GM19239 (cell line): ENCODE measurements around the gene ERCC1.

Experiments used
- DNase-seq: peaks from one replicate; pipeline ENCODE4 v3.0.0; 2011; ENCODE audit warnings: low spot score; ENCODE audit not compliant: insufficient read length
- FAIRE-seq: peaks from 2 replicates; lab custom pipeline; 2011; peaks lifted over from hg19 to GRCh38; lab: Jason Lieb, UNC

The ERCC1 gene

DNA sequence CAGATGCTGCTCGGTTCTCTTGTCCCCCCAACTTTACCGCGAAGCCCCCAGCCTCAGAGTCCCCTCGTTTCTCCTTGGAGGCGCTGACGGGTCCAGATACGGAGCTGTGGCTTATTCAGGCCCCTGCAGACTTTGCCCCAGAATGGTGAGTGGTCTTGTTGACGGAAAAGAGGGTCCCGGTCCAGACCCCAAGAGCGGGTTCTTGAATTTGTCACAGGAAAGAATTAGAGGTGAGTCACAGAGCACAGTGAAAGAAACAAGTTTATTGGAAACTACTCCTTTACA is 16.7 kb downstream of the ERCC1 start:
- no peak for FAIRE-seq

GRCh38 chr19:45406226-45407090 is 17.3 kb downstream of the ERCC1 start, which contains the start of gene POLR1G:
TSS of gene POLR1G (plus strand) at chr19:45406644. CDS start at chr19:45406697, 53 bp downstream.
- DNase-seq: peak; percentile 89

More for the DNA sequence above, 16.7 kb downstream of the ERCC1 start:
- no peak for DNase-seq

GRCh38 chr19:45405435-45406225 is 18.1 kb downstream of the ERCC1 start:
- FAIRE-seq: peak; percentile 73
- peak; percentile 83 for DNase-seq

More at GRCh38 chr19:45406226-45407090, 17.3 kb downstream of the ERCC1 start, which contains the start of gene POLR1G:
- peak; percentile 94 for FAIRE-seq

DNA sequence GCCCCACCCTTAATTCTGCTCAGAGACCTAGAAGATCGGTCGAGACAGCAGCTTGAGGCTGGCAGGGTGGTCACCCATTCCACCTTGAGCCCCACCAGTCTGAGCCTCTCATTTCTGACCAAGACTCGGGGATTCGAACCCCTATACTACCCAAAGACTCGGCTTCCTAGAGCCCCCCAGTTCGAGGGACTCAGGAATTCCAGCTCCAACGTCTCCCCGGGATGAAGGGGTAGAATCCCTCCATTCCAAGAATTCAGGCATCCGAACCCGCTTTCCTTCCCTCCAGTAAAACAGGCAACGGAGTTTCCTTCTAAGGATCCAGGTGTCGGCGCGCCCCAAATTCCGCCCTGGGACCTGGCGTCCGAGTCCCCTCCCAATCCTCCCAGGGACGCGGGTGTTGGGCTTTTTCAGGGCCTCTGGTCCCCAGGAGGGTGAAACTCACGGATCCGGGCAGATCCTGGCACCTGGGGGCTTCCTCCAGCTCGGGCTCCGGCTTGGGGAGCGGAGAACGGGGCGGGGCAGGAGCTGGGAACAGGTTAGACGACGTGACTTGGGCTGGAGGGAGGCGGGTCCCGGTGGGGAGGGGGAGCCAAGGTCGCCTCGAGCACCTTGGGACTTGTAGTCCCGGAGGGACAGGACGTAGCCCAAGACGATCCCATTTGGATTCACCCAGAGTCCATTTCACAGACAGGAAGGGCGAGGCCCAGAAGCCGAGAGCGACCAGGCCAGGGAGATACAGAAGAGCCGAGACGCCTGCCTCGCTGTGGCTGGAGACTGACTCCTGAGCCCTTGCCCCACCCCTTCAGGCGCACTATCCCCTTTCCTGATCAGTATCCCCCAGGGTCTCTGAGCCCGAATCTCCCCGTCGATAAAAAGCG is 18.9 kb downstream of the ERCC1 start, which contains the start of gene PPP1R13L:
Gene PPP1R13L (minus strand): TSS at position 513 of the 878 bp plus-strand sequence. CDS start 6,751 bp downstream, outside the sequence.
- FAIRE-seq: no peak

DNA sequence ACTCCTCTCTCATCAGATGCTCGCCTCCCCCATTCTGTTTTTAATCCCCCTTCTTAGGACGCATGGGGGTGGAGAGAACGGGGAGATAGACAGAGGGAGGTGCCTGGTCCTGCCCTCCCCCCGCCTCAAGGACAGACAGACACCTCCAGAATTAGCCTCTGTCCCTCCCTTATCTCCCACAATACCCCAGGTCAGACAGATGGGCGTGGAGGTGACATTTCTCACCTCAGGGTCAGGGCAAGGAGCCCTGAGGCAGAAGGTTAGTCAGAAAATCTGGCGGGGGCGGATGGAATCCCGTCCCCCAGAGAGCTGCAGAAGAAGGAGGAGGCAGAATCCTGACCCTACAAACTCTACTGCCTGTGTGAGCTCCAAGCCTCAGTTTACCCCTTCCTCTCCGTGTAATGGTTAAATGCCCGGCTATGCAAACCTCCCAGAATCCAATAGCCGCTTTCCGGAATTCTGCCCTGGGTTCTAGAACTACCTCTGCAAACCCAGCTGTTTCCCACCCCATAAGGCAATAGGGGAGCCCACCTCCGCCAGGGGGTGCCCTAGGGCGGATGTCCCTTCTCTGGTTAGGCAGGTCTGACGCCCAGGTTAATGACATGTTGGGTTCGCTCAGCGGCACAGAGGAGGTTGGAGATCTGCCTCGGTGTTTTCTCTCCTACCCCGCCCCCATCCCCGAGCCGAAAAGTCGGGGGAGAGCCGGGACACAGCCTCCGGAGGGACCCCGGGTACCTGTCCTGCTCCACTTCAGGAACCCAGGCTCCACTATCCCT is 19.7 kb downstream of the ERCC1 start:
- FAIRE-seq: peak; percentile 31
- no peak for DNase-seq

More for the DNA sequence above, 18.9 kb downstream of the ERCC1 start, which contains the start of gene PPP1R13L:
- no peak for DNase-seq

GRCh38 chr19:45403272-45403671 is 20.4 kb downstream of the ERCC1 start:
- no peak for FAIRE-seq
- DNase-seq: no peak

DNA sequence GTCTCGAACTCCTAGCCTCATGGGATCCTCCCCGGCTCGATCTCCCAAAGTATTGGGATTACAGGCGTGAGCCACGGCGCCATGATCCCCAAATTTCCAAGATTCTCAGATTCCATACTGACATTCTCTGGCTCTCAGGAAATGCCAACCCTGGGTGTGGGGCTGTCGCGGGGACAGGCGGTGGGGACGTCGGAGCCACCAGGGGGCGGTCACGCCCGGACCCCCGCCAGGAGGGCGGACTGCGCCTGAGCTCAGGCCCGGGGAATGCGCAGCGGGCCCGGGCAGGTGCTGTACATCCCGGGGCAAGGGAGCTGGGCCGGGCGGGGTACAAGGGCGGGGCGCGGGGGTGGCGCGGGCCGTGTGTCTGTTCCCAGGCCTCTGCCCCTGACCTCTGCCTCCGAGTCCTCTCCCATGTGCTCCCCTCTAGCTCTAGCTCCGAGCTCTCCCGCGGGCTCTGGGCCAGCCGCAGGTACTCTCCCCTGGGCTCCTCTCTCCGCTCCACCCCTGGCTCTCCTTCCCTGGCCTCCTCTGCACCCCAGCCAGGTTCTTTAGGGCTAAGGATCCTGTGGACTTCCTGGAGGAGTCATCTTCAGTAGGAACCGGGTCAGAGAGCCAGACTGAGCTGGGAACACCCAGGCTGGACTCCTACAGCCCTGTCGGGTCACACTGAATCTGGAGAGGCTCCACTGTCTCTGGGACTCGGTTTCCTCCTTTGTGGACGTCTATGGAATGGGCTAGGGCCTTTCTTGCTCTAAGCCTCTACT is 21.2 kb downstream of the ERCC1 start:
- FAIRE-seq (no peak), DNase-seq (no peak)

DNA sequence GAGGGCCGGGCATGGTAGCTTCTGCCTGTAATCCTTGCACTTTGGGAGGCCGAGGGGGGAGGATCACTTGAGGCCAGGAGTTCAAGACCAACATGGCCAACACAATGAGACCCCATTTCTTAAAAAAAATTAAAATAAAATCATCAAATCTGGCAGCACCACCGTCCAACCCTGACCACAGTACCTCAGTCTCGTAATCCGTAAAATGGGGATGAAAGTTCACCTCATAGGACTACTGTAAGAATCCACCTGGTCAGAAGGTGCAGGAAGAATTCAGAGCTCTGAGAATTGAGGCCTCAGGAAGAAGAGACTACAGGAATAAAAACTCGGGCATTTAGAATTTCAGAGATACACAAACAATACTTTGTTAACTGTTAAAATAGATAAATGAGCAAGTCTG is 21.9 kb downstream of the ERCC1 start:
- DNase-seq: no peak
- FAIRE-seq: no peak

- DNase-seq (no peak), FAIRE-seq (no peak)
Measured at GRCh38 chr19:45400192-45400591, 23.5 kb downstream of the ERCC1 start.

DNA sequence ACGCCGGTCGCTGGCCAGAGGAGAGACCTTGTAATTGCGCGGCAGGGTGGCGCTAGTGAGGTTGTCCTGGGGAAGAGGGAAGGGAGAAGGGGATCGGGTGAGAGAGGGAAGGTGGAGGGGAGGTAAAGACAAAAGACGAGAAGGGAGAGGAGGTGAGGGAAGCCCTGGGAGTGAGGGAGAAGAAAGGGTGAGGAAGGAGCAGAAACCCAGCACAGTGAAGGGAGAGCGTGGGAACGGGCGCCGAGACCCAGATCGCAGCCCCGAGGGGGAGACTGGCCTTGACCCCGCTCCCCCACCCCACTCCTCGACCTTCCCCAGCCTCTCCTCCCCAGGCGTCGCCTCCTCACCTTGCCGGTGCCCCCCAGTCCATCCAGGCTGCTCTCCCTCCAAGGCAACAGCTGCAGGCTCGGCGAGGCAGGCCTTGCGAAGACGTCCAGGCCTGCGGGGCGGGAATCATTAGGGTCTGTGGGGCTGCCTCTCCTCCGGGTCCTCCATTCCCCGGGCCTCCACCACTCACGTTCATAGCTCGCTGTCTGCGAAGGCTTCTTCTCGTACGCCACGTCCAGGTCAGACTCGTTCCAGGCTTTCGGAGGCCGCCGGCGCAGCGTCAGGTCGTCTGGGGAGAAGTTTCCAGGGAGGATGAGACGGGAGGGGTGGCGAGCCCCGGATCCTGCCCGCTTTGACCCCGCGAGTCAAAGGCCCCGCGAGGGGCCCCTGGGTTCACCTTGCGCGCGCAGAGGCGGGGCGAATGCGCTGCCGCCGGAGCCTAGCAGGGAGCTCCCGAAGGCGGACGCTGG is 27.7 kb downstream of the ERCC1 start:
- no peak for FAIRE-seq

GRCh38 chr19:45391871-45392665 is 31.6 kb downstream of the ERCC1 start:
- FAIRE-seq (no peak), DNase-seq (no peak)

More for the DNA sequence above, 27.7 kb downstream of the ERCC1 start:
- DNase-seq: no peak

DNA sequence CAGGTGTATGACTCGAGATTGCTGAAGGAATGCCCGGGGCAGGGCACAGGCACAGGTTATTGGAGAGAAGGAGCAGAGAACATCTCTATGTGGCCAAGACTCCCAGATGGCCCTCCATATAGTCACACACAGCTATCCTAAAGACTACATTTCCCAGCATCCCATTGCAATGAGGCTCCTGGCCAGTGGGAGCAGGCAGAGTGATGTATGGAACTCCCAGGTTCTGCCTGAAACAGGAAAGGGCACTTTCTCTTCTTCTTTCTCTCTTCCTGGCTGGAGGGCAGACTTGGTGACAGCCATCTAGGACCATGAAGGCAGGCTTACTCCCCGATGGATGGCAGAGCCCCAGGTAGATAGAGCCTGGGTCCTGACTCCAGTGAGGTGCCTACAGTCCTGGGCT is 32.4 kb downstream of the ERCC1 start:
- FAIRE-seq (no peak), DNase-seq (no peak)

DNA sequence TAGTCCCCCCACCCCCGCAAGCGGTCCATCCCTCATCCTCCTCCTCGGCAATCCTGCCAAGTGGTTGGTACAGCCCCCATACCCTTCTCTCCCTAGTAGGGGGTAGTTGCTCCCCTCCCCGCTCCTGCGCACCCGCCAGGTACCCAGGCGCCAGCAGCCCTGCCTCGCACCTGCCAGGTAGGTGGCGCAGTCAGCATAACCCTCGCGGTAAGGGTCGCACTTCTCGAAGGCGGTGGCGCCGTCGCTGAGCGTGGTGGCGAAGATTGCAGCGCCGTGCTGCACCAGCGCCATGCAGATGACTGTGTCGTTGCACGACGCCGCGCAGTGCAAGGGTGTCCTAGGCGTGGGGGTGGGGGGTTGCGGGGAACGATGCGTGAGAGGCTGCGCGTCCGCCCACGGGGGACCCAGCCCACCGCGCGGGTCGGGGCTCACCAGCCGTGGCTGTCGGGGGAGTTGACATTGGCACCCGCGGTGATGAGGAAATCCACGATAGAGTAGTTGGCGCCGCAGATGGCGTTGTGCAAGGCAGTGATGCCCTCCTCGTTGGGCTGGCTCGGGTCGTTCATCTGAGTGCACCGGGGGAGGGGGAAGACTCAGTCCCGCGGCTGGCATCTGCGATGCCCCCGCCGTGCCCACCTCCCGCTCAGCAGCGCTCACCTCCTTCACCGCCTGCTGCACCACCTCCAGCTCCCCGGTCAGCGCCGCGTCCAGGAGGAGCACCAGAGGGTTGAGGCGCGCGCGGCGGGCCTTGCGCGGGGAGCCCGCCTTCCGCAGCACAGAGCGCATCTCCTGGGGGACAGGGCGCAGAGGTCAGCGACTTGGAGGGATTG is 38.1 kb downstream of the ERCC1 start:
- FAIRE-seq (no peak), DNase-seq (no peak)

DNA sequence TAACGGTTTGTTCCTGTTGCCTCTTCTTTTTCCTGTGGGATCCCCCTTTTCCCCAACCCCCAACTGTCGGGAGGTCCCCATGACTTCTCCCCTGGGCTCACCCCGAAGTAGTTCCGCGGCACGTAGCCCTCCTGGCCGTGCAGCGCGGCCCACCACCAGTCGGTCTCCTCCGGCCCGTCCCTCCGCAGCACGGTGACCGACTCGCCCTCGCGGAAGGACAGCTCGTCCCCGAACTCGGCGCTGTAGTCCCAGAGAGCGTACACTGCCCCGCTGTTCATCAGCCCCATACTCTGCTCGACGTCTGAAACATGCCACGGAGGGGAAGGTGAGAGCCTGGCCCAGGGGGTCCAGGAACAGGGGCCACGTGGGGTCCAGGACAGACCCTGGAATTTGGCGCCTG is 41.3 kb downstream of the ERCC1 start:
- FAIRE-seq (no peak), DNase-seq (no peak)

DNA sequence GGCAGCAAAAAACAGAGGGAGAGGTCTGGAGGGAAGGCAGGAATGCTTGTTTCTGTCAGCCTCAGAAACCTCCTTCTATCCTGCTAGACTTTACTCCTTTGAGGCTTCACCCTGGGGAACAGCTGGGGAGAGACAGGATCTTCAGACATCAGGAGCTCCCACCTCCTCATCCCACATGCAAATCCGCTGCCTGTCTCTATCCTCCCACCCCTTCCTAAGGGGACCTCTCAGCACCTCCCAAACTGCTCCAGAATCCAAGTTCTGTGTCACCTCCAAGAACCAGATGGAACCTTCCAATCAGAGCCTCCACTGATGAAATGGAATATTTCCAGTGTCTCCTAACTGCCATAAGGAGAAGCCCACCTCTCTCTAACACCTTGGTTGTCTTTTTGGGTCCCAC is 43.6 kb downstream of the ERCC1 start:
- no peak for FAIRE-seq
- no peak for DNase-seq

DNA sequence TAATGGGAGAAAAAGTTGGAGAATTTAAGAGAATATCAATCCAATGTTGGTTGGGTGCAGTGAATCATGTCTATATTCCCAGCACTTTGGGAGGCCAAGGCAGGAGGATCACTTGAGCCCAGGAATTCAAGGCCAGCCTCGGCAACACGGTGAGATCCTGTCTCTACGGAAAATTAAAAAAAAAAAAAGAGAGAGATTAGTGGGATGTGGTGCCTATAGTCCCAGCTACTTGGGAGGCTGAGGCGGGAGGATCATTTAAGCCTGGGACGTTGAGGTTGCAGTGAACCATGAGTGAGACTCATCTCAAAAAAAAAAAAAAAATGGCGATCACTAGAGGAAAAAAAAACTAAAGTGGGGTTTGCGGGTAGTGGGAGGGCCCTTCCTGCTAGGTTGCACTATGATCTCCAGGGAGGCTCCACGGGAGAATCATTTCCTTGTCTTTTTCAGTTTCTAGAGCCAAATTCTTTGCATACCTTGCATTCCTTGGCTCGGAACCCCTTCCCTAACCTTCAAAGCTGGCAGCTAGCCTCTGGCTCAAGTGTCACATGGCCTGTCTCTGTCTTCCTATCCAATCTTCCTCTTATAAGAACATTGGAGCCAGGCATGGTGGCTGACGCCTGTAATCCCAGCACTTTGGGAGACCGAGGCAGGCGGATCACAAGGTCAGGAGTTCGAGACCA is 47.5 kb downstream of the ERCC1 start:
- FAIRE-seq (no peak), DNase-seq (no peak)
